Mesothelial cell of epicardium (in vitro differentiated cells): ENCODE results near the gene ZBED4. TPM values are rescaled to one million over a fixed set of nuclear protein-coding genes. Genes with fewer than 3 reads are reported as not detected.

Experiments used
- DNase-seq, 2 experiments: peaks; one replicate each; pipeline ENCODE4 v3.0.0; 2021; ENCODE audit warnings: low spot score in 2 of 2; ENCODE audit not compliant: unreplicated experiment in 2 of 2
- H3K27ac Mint-ChIP-seq: 2 replicates; pipeline ENCODE4 v1.8.0; 2021; ENCODE audit warnings: mixed read lengths
- H3K27me3 Mint-ChIP-seq: 2 replicates; pipeline ENCODE4 v1.8.0; 2021; ENCODE audit warnings: low read depth, mixed read lengths
- H3K36me3 Mint-ChIP-seq: 2 replicates; pipeline ENCODE4 v1.8.0; 2021; ENCODE audit warnings: mixed read lengths
- H3K4me1 Mint-ChIP-seq: 2 replicates; pipeline ENCODE4 v1.8.0; 2021; ENCODE audit warnings: mixed read lengths
- H3K4me3 Mint-ChIP-seq: 2 replicates; pipeline ENCODE4 v1.8.0; 2021; ENCODE audit warnings: mild to moderate bottlenecking, moderate library complexity, mixed read lengths
- H3K9me3 Mint-ChIP-seq: 2 replicates; pipeline ENCODE4 v1.8.0; 2021; ENCODE audit warnings: mixed read lengths
- total RNA-seq: library from RNA; stranded (reverse); gene quantifications from 3 replicates; pipeline ENCODE4 v1.2.1, GENCODE V29; 2021
- TF ChIP-seq, protein P1 (sequence below): fragments of 200-600 bp; sonication (generic); IDR thresholded peaks from one replicate; pipeline ENCODE4 v1.5.0; 2021; ENCODE audit warnings: antibody characterized with exemption; ENCODE audit not compliant: unreplicated experiment

ZBED4 gene
- total RNA-seq, 1 donor from 2014 or later: 32.6 TPM

GRCh38 chr22:49892226-49892899 is 38.7 kb downstream of the ZBED4 start:
- peaks cover 49% of the 10 kb centered on the region for H3K9me3 Mint-ChIP-seq
- no peaks in the 10 kb centered on the region for H3K27me3 Mint-ChIP-seq
- DNase-seq: no peak
- H3K27ac Mint-ChIP-seq: no peak overlapping the region
- TF ChIP-seq, protein P1, sequence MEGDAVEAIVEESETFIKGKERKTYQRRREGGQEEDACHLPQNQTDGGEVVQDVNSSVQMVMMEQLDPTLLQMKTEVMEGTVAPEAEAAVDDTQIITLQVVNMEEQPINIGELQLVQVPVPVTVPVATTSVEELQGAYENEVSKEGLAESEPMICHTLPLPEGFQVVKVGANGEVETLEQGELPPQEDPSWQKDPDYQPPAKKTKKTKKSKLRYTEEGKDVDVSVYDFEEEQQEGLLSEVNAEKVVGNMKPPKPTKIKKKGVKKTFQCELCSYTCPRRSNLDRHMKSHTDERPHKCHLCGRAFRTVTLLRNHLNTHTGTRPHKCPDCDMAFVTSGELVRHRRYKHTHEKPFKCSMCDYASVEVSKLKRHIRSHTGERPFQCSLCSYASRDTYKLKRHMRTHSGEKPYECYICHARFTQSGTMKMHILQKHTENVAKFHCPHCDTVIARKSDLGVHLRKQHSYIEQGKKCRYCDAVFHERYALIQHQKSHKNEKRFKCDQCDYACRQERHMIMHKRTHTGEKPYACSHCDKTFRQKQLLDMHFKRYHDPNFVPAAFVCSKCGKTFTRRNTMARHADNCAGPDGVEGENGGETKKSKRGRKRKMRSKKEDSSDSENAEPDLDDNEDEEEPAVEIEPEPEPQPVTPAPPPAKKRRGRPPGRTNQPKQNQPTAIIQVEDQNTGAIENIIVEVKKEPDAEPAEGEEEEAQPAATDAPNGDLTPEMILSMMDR: no peak
- H3K4me1 Mint-ChIP-seq: no peaks in the 10 kb centered on the region
- H3K36me3 Mint-ChIP-seq: peaks cover 82% of the 10 kb centered on the region
- no peak overlapping the region for H3K4me3 Mint-ChIP-seq

GRCh38 chr22:49893025-49893424 is 39.4 kb downstream of the ZBED4 start:
- Mint-ChIP-seq H3K4me1 (no peaks in the 10 kb centered on the region), H3K27me3 (no peaks in the 10 kb centered on the region), H3K36me3 (peaks cover 76% of the 10 kb centered on the region), H3K27ac (no peak overlapping the region), H3K4me3 (no peak overlapping the region), H3K9me3 (peaks cover 46% of the 10 kb centered on the region)
- no peak for DNase-seq
- TF ChIP-seq, protein P1: no peak

DNA sequence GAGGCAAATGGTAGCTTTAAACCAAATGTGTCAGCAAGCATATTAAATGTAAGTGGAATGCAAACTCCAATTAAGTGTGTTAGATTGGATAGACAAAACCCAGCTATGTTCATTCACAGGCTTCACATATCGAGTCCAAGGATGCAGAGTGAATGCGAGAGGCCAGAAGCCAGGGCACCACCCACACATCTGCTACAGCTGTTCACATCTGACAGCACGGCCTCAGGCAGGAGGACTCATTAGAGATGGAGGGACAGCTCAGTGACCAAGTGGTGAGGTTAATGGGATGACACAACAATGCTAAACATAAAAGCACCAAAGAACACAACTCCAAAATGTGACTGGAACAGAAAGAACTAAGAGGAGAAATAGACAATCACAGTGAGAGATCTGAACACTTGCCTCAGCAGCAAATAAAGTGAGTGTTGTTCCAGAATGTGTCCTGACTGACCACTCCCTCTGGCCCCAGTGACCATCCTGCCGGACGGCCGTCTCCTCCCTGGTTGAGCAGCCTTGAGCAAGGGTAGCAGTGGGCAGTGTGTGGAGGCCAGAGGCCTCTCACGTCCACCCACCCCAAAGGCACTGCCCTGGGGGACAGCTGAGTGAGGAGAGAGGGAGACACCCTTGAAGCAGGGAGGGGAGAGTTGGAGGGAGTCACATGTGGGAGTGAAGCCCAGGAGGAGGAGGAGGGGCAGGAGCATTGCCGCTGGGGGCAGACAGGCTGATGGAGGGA is 40.8 kb downstream of the ZBED4 start:
- no peak for DNase-seq
- Mint-ChIP-seq H3K36me3 (peaks cover 69% of the 10 kb centered on the region), H3K27ac (no peak overlapping the region), H3K4me1 (no peaks in the 10 kb centered on the region), H3K27me3 (no peaks in the 10 kb centered on the region), H3K9me3 (peaks cover 38% of the 10 kb centered on the region), H3K4me3 (no peak overlapping the region)
- TF ChIP-seq, protein P1: no peak

DNA sequence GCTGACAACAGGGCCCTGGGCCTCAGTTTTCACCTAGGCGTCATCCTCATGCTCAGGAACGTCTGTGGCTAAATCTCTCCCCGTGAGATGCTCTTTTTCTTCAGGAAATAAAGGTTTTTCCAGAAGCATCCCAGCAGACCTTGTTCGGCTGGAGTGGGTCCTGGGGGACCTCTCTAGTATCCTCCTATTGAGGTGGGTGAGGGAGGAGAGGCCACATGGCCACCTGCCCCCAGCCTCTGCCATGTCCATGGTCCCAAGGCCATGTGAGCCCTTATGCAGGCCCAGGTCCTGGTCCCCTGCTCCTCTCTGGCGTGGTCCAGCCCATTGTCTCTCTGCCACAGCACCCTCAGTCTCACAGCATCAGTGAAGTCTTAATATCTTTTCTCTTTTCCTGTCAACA is 42.6 kb downstream of the ZBED4 start:
- TF ChIP-seq, protein P1: no peak
- Mint-ChIP-seq H3K4me3 (no peak overlapping the region), H3K4me1 (no peaks in the 10 kb centered on the region), H3K9me3 (peaks cover 36% of the 10 kb centered on the region), H3K27ac (no peak overlapping the region), H3K36me3 (peaks cover 65% of the 10 kb centered on the region), H3K27me3 (no peaks in the 10 kb centered on the region)
- no peak for DNase-seq

DNA sequence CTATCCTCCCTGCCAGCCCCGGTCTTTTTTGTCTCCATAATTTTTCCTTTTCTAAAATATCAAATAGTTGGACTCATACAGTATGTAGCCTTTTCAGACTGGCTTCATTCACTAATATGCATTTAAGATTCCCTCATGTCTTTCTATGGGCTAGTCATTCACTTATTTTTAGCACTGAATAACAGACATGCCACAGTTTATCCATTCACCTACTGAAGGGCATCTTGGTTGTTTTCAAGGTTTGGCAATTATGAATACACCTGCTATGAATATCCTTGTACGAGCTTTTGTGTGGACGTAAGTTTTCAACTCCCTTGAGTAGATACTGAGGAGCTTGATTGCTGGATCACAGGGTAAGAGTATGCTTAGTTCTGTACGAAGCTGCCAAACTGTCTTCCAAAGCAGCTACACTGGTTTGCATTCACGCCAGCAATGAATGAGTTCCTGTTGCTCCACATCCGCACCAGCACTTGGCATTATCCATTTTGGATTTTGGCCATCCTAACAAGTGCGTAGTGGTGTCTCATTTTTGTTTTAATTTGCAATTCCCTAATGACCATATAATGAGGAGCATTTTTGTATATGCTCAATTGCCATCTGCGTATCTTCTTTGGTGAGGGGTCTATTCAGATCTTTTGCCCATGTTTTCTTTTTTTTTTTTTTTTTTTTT is 43.5 kb downstream of the ZBED4 start:
- H3K36me3 Mint-ChIP-seq: peaks cover 68% of the 10 kb centered on the region
- H3K4me3 Mint-ChIP-seq: no peak overlapping the region

More for the DNA sequence above, 43.5 kb downstream of the ZBED4 start:
- TF ChIP-seq, protein P1: no peak
- DNase-seq: no peak
- Mint-ChIP-seq H3K27ac (no peak overlapping the region), H3K4me1 (no peaks in the 10 kb centered on the region), H3K27me3 (no peaks in the 10 kb centered on the region), H3K9me3 (peaks cover 30% of the 10 kb centered on the region)
